Heart left ventricle (tissue), 16 donors: ENCODE measurements around the gene ARHGAP45. TPM values are rescaled to one million over a fixed set of nuclear protein-coding genes. Genes with fewer than 3 reads are reported as not detected.

Experiments
- ATAC-seq, 4 donors: fragments of 200-7000 bp; cut with Tn5 transposase; one replicate each; pipeline ENCODE4 v1.9.1; 2020 to 2022; ENCODE audit warnings: moderate library complexity in 4 of 4, mild to moderate bottlenecking in 3 of 4, moderate number of reproducible peaks in 1 of 4
- DNase-seq, 5 donors: peaks; one replicate each; pipeline ENCODE4 v3.0.0-alpha.2; 2020
- H3K27ac ChIP-seq, 12 donors: fragments of 200-600 bp; sonication (generic) in 4 of 12; one replicate each; pipeline versions ENCODE4 v1.5.0 to v1.8.0; 2016 to 2022; ENCODE audit warnings: mild to moderate bottlenecking in 2 of 12
- H3K27me3 ChIP-seq, 9 donors: fragments of 200-600 bp; sonication (generic) in 2 of 9; one replicate each; pipeline versions ENCODE4 v1.5.1 to v1.8.0; 2016 to 2022; ENCODE audit warnings: mild to moderate bottlenecking in 3 of 9
- H3K36me3 ChIP-seq, 9 donors: fragments of 200-600 bp; sonication (generic) in 2 of 9; one replicate each; pipeline versions ENCODE4 v1.5.0 to v1.8.0; 2018 to 2022; ENCODE audit warnings: mild to moderate bottlenecking in 2 of 9
- H3K4me1 ChIP-seq, 12 donors: fragments of 200-600 bp; sonication (generic) in 4 of 12; one replicate each; pipeline versions ENCODE4 v1.5.0 to v1.8.0; 2016 to 2022; ENCODE audit warnings: mild to moderate bottlenecking in 3 of 12
- H3K4me3 ChIP-seq, 12 donors: fragments of 200-600 bp; sonication (generic) in 4 of 12; one replicate each; pipeline versions ENCODE4 v1.5.0 to v1.8.0; 2017 to 2022; ENCODE audit warnings: mild to moderate bottlenecking in 9 of 12, moderate library complexity in 4 of 12
- H3K9me3 ChIP-seq, 12 donors: fragments of 200-600 bp; sonication (generic) in 4 of 12; one replicate each; pipeline versions ENCODE4 v1.5.0 to v1.8.0; 2016 to 2022; ENCODE audit warnings: mild to moderate bottlenecking in 1 of 12
- CTCF ChIP-seq, 12 donors: fragments of 200-600 bp; sonication (generic) in 4 of 12; IDR thresholded peaks; one replicate each; pipeline versions ENCODE4 v1.5.0 to v1.8.0; 2018 to 2022; ENCODE audit warnings: antibody characterized with exemption in 12 of 12, mild to moderate bottlenecking in 5 of 12
- POLR2A ChIP-seq, 2 donors: fragments of 450-650 bp; IDR thresholded peaks; one replicate each; pipeline ENCODE4 v1.6.1; 2017; ENCODE audit warnings: antibody characterized with exemption in 2 of 2, mild to moderate bottlenecking in 2 of 2, moderate library complexity in 2 of 2
- WGBS, 4 donors: extraction: QIAGEN DNeasy Blood & Tissue Kit in 2 of 4; methylation state at CpG; one replicate each; pipeline versions ENCODE4 v1.1.5 to v1.1.7; 2013 to 2018; 5-methylcytosine and 5-hydroxymethylcytosine counted together
- intact Hi-C, 10 donors: fragments of 100-400 bp; cut with DNase I; formaldehyde crosslinking; loops; one replicate each; pipeline versions ENCODE4 v1.11.1 to v1.14.2; 2022
- polyA plus RNA-seq, 2 donors: library from polyadenylated mRNA; stranded (reverse); fragments of 200-250 nt; gene quantifications; one replicate each; pipeline ENCODE4 v1.2.3, GENCODE V29; 2013
- total RNA-seq, 9 donors: library from RNA; depleted of rRNA in 2 of 9; stranded (reverse); fragments of >200 nt in 2 of 9; fragmentation: NEBNext Ultra II Directional in 3 of 9; extraction: Animal tissue kit (Norgen Biotek cat#: 25700) in 3 of 9; gene quantifications; one replicate each; pipeline versions ENCODE4 v1.1.0 to v1.2.4, GENCODE V29; 2016 to 2023
- donor health status: ischemic (EF 13 %, LVEDD 7.1; RV severe dilation, severe dysfunction).
- donor health status: healthy with polysubstance abuse.
- donor health status: DM: no; HTN: yes; CAD: no.
- donor health status: DM: no; HTN: no; CAD: no.
- donor health status: ischemic (EF 25% LVEDD 6.9; RV normal size, moderate dysfunction).
- donor health status: ischemic (EF 25% LVEDD 5.7; RV mildly dilated, moderate dysfunction).
- donor health status: healthy.
- donor health status: DM: yes; HTN: yes; CAD: no.
- donor health status: ischemic (EF 35%, LVEDD 5.7; RV mildly dilated, moderate dysfunction).
- donor health status: nonischemic (EF 11% LVEDD 7.7; RV severe dilation, severe dysfunction).
- donor health status: DM: yes; HTN: yes; CAD: no.
- donor health status: PGD.
- donor health status: ischemic (EF 29% LVEDD 5.4; RV normal size, mild dysfunction).
- donor health status: nonischemic (EF 23%, LVEDD 6.1; RV moderate dilation, normal function).

The ARHGAP45 gene
- total and polyA plus RNA-seq, 11 donors, result 1.6 to 38.2 (median 4.7) TPM

GRCh38 chr19:1105873-1106840 lies 39.2 kb downstream of the ARHGAP45 start:
- no peak overlapping the region for H3K4me3 ChIP-seq
- TF ChIP-seq CTCF (IDR thresholded peaks at IDR 0.05) (no peak), POLR2A (IDR thresholded peaks at IDR 0.05) (no peak)
- DNase-seq, result no peak
- intact Hi-C loops, result no loop called here
- no peaks in the 10 kb centered on the region for H3K9me3 ChIP-seq
- peaks cover 0 to 51% (median 36%) of the 10 kb centered on the region in 9 donors for H3K36me3 ChIP-seq
- no peak for ATAC-seq
- H3K27me3 ChIP-seq, result no peaks in the 10 kb centered on the region
- peaks cover 0 to 56% (median 39%) of the 10 kb centered on the region in 12 donors for H3K4me1 ChIP-seq
- 86 to 91% (median 89%) methylated on average over 23 to 32 of the region's 32 CpGs for WGBS, 4 donors
- peak overlapping the region in 3 of 12 donors; percentile 11 to 100 (median 35) for H3K27ac ChIP-seq

GRCh38 chr19:1106841-1107660 lies 40.1 kb downstream of the ARHGAP45 start:
- TF ChIP-seq POLR2A (IDR thresholded peaks at IDR 0.05), result no peak
- TF ChIP-seq CTCF (IDR thresholded peaks at IDR 0.05), result no peak
- intact Hi-C loops, result no loop called here
- WGBS, 4 donors, result 63 to 69% (median 66%) methylated on average over 8 to 17 of the region's 17 CpGs
- Histone ChIP-seq H3K27ac (peak overlapping the region in 1 of 12 donors; percentile 35), H3K9me3 (no peaks in the 10 kb centered on the region), H3K4me1 (peaks cover 0 to 50% (median 30%) of the 10 kb centered on the region in 12 donors), H3K4me3 (peak overlapping the region in 1 of 12 donors; percentile 10), H3K27me3 (no peaks in the 10 kb centered on the region), H3K36me3 (peaks cover 0 to 58% (median 39%) of the 10 kb centered on the region in 9 donors)
- DNase-seq, result no peak
- no peak for ATAC-seq

- no peak for ATAC-seq
- H3K4me3 ChIP-seq, result no peak overlapping the region
- peaks cover 0 to 50% (median 26%) of the 10 kb centered on the region in 12 donors for H3K4me1 ChIP-seq
- no peak for DNase-seq
- no peaks in the 10 kb centered on the region for H3K27me3 ChIP-seq
- TF ChIP-seq CTCF (IDR thresholded peaks at IDR 0.05) (no peak), POLR2A (IDR thresholded peaks at IDR 0.05) (no peak)
- H3K27ac ChIP-seq, result no peak overlapping the region
- no peaks in the 10 kb centered on the region for H3K9me3 ChIP-seq
- intact Hi-C loops, result no loop called here
- peaks cover 0 to 65% (median 45%) of the 10 kb centered on the region in 9 donors for H3K36me3 ChIP-seq
- WGBS, 4 donors, result 92 to 95% (median 94%) methylated on average over 15 to 25 of the region's 25 CpGs
Measured at GRCh38 chr19:1107661-1108261, 40.8 kb downstream of the ARHGAP45 start.
